HG03103 (cell line): ENCODE data around the gene ADCY5.

Experiments
- ATAC-seq: cut with Tn5 transposase; IDR thresholded peaks from one replicate; pipeline ENCODE4 v1.9.1; 2021; ENCODE audit warnings: low read depth; ENCODE audit not compliant: unreplicated experiment

The ADCY5 gene

DNA sequence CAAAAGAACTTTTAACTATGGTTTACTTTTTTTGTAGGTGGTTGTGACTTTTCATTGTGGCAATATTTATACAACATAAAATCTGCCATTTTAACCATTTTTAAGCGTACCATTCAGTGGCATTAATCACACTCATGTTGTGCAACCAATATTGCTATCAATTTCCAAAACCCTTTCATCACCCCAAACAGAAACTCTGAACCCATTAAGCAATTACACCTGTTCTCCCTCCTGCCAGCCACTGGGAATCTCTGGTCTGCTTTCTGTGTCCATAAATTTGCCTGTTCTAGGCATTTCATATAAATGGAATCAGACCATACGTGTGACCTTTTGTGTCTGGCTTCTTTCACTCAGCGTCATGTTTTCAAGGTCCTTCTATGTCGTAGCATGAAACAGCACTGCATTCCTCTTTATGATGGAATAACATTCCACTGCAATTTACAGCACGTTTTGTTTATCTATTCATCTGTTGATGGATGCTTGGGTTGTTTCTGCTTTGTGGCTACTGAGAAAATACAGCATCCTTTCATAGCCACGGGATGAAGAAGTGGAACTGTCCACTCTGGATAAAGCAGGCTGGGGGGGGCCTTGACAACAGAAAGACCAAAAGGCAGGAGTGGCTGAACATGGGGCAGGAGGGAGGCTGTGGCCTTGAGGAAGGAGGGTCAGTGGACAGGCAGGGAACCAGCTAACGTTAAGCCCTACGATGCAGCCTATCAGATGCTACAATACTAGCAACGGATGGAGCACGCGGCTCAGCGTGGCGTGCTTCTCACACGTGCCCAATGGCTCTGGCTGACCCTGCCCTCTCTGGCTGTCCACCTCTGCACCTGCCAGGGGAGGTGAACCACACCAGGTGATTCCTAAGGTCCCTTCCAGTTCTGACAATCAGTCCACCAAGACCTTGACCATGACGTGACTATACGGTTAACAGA, 136.3 kb downstream of the ADCY5 start:
- ATAC-seq, result no peak

DNA sequence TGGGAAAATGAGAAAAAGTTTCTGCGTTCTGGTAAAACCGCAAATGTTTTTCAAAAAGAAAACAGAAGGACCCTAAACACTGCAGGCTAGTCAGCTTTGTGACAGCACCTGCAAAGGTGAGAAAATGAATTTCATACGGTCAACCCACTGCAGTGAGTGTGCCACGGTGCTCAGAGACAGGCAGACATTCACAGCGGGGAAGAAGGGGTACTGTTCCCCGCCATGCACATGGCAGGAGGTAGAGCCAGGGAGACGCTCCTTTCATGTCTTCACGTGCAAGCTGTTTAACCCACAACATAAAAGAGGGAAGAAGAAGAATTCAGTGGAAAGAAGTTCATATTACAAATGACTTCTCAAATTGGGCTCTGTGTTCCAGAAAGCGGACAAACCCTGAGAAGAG, 137.7 kb downstream of the ADCY5 start:
- no peak for ATAC-seq

DNA sequence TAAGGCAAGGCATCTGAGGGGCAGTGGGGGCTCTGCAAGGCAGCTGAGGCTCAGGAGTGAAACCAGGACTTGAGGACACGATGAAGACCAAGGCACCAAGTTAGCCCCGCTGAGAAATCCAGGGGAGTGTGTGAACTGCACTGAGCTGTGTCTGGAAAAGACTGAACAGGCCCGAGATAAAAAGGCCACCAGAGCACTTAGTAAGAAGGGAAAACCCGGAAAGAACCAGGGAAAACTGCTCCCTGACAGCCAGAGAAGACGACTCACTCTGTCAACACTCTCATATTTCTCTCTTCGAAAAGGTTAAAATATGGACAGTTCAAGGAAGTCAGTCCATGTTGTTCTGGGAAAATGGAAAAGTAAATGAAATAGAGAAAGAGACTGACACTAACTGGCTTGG, 138.1 kb downstream of the ADCY5 start:
- ATAC-seq, result no peak

DNA sequence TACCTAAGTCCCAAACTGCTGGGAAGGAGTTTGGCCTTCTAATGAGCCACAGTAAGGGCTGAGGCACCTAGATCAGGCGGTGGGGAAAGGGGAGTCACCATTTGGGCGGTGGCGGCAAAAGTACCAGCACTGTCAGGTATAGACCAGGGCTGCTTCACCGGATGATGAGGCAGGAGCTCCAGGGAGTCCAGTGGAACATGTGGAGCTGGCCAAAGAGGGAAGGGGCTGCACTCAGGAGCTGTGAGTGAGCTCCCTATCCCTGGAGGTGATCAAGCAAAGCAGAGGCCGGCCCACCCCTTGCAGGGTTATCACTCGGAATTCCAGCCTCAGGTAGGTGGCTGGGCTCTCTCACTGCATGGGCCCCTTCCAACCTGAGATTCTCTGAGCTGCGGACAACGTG, 138.7 kb downstream of the ADCY5 start:
- ATAC-seq, result no peak

DNA sequence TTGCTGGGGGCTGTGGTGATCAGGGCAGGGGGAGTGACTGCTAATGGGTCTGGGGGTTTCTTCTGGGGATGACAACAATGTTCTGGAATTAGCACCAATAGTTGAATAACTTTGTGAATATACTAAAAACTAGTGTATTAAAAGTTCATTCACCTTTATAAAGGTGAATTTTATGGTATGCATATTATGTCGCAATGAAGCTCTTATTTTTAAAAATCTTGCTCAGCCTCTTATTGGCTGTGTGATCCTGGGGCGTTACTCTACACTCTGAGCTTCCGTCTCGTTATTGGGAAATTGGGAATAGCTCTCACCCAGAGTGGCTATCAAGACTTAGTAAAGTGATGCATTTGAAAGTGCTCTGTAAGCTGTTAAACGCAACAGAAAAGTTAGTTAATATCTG, 141.8 kb downstream of the ADCY5 start:
- no peak for ATAC-seq

DNA sequence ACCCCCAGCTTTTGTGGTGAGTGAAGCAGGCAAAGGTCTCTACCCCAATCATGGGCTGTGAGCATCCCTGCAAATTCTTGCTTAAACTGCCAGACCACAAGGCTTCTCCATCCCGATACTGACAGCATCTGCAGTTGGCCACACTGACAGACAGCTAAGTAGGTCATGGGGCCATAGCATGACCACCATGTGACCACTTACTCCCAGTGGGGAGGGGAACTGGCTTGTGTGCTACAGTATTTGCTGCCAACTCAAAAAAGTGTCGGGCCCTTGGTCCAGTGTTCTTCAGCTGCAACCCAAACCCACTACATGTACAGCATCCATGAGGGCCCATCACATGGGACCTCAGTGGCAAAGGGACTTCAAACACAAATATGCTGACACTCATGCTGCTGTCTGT, 143.7 kb downstream of the ADCY5 start:
- ATAC-seq, result no peak

DNA sequence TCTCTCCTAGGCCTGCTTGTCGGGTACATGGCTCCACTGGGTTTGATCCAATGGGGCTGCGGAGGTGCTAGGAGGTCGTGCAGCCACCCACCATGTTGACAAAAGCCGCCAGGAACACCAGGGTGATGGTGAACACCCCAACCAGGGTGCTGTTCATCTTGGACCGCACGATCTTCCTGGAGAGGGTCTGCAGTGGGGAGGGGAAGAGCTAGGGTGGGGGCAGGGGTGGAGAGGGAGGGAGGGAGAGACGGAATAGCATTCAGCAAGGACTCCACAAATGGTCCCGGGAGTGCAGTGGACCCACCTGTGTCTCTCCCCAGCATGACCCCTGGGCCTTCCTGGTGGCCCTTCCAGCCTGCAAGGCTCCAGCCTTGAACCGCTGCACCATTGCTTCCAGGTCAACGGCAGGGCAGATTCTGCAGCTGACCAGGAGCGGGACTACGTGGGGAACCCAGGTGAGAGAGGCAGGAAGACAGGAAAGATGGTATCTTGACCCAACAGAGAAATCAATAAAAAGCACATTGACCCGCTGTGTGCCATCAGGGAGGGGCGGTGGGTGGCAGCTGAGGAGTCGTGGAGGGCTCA, 144.8 kb downstream of the ADCY5 start:
- ATAC-seq, result no peak

DNA sequence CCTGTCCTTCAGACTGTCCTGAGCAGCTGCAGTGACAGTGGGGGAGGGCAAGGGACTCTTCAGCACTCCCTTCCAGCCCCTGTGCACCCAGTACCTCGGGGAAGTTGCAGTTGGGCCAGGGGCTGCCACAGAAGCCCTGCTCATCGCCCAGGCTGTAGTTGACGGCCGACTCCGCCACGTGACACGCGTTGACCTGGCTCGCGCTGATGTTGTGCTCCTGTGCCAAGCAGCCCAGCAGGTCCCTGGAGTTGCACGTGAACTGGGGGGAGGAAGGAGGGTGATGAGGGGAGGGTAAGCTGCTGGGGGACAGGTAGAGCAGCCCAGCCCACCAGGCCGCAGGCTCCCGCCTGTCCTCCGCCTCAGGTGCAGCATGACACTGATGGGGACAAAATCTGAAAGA, 145.9 kb downstream of the ADCY5 start:
- ATAC-seq, result no peak

DNA sequence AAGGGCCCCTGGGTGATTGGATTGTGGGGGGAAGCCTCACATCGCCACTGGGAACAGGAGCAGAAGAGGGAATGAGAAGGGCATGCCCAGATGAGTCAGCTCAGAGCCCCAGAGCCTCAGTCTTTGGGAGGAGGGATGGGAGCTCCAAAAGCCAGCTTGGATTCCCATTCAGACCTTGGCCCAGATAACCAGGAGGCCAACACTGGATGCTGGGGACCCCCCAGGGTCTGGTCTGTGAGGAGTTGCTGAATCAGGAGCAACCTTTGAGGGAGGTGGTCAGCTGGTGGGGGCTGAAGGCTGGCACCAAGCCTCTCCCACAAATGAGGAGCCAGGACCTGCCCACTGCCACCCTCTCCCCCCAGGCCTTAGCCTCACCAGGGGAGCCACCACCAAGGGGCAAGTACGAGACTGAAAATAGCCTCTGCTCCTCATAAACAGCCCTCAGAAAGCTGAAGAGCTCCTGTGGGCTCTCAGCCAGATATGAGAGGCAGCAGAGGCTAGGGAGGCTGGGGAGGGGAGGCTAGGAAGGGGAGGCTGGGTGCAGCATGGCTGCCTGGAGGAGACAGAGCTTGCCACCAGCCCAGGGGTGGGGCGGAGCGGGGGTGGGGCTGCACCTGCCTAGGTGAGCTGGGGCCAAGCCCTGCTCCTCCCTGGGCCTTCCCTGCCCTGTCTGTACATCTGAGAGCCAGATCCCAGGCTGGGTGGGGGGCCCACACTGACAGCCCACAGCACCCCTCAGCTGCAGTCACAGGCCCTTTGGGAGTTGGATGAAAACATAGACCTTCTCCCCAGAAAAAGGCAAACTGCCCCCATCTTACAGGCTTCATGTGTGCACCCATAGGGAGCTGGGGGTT, 147.3 kb downstream of the ADCY5 start:
- ATAC-seq, result no peak

DNA sequence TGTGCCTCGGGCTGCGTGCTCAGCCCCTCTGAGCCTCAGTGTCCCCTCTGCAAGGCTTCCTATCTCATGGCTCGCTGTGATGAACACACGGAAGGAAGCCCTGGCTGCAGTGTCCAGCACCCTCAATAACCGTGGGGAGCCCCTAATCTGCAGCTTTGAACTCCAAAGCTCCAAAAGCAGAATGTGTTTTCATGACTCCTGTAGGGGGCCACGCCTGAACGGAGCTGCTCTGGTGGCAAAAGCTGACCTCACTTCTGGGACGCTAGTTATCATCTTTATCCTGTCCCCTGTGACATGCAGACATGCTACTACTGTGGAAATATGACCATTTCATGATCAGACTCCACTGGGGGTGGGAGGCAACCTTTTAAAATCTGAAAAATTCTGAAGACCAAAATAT, 148.3 kb downstream of the ADCY5 start:
- no peak for ATAC-seq

DNA sequence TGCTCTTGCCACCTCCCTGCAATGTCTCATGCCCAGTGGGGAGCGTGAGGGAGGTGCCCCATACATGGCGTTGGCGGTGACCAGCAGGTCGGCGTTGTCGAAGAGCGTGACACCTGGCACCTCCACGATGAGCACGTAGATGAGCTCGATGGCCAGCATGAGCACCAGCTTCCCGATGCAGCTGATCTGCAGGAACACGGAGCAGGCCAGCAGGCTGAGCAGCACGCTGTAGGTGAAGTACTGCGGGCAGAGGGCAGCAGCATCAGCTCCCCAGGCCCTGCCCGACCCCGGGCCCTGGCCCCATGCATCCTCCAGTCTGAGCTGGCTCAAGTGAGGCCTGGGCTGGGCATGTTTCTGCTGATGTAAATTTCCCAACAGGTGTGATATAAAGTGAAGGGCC, 148.8 kb downstream of the ADCY5 start:
- ATAC-seq, result no peak

DNA sequence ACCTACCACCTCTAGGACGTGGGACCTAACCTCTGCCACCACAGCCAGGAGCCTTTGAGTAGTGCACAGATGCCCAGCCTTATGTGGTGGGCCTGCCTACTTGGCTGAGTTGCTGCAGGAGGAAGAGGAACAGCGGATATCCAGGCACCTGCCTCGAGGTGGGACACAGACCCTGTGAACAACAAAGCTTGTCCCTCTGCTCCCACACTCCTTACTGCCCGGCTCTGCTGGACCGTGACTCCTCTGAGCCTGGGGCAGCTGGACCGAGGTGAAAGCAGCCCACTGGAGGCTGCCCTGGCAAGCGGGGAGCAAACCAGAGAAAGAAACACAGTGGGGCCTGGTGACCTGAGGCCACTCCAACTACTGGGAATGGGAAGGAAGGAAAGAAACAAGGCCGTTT, 149.3 kb downstream of the ADCY5 start:
- no peak for ATAC-seq

DNA sequence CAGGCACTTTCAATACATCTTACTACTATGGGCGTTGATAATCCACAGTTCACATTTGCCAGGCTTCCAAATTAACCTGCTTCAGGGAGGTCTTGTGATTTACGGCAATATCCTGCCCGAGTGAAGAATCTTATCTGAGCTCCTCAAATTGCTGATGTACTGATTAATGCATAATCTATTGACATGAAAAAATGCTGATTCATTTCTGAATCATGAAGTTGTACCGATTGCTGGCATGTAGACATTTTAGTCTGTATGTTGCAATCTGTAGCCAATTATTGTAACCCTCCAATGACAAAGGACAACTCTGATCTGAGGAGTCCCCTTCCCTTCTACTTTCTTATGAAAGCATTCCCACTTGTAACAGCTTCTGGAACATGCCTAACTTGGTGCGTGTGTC, 150.0 kb downstream of the ADCY5 start:
- no peak for ATAC-seq

DNA sequence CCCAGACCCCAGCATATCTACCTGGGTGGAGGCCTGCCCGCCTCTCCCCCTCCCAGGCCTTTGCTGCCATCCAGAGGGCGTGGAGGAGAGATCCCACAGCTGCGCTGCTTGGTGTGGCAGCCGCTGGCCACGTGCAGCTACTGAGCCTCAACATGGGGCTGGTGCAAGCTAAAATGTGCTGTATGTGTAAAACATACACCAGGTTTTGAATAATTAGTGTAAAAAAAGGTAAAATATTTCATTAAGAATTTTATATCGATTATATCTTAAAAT, 151.3 kb downstream of the ADCY5 start:
- no peak for ATAC-seq

DNA sequence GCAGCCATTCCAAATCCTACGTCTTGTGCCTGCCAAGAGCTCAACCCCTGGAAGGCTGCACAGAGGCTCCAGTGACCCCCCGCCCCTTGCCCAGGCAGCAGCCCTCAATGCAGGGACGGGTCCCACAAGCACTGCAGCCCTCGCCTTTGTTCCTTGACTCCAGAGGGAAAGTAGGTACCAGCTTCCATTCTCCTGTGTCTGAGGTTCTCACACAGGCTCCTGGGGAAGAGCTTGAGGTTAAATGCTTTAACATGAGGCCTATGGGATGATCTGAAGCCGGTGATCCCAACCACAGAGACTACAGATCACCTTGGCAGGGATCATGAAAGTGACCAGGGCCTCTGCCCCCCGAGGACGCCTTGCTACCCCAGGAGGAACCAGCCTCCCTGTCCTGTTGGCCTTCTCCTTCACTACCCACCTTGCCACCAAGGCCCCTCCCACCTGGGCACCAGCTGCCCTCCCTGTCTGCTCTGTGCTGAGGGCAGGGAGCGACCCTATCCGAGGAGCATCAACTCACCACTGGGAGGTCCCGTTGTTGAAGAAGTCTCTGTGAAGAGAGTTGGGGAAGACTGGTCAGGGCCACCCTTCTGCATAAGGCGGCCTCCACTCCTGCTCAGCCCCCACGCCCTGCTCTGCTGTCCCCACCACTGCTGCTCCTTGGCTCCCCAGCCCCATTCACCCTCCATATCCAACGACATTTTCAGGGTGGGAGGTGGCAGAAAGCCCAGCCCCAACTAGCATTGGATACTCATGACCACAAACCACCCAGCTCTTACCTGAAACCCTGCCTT, 151.9 kb downstream of the ADCY5 start:
- no peak for ATAC-seq

DNA sequence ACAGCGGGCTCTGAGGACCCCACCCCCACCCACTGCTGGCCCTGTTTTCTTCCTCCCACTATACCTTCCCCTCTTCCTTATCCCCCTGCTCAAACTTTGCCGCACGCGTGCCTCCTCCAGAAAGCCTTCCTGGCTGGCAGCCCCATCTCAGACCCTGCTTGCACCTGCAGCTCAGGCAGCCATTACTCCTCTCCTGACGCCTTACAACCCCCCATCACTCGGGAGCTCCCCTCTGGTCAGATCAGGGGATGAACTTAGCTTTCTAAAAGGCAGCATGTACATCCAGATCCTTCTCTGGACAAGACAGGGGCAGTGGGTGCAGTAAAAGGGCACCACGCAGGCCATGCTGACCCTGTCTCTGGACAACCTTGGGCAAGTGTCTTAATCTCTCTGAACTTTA, 152.6 kb downstream of the ADCY5 start:
- ATAC-seq, result no peak

DNA sequence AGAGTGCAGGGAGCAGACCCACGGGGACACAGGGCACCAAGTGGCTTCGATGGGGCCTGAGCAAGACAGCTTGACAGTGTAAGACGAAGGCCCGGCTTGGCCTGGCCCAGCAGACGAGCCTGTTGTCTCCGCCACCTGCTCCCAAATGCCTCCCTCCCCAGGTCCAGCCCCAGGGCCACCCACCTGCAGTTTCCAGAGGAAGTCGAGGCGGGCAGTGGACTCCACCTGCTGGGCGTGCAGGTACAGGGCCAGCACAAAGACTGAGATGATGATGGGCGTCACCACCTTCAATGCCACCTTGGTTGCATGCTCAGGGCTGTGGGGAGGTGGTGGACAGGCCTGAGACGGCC, 153.0 kb downstream of the ADCY5 start:
- no peak for ATAC-seq

DNA sequence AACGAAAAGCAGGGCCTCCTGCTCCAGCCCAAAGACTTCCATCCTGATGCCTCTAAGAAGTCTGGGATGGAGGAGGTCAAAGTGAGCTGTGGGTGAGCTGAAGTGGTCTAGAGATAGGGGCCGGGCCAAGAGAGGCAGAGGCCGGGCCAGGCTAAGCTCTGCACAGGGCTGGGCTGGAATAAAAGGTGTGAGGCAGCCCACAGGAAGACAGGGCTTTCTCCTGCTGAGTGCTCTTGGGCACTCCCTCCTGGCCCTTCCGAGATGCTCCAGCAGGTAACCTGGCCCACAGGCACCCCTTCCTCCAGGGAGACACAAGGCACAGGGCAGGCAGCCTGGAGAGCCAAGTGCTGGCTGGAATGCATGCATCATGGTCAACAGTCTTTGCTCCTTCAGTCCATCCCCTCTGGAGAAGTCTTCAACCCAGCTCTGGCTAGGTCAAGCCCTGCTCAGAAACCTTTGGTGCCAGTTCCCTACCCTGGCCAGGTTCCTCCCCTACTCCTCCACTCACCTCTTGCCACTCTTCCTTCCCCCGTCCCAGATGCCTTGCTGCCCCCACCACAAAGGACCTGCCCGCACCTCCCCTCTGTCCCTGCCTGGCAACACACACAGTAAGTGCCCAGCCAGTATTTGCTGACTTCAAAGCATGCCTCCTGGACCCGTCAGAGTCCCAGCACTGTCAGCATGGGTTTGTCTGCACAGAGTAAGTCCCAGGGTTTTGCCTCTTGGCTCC, 153.6 kb downstream of the ADCY5 start:
- ATAC-seq, result no peak

DNA sequence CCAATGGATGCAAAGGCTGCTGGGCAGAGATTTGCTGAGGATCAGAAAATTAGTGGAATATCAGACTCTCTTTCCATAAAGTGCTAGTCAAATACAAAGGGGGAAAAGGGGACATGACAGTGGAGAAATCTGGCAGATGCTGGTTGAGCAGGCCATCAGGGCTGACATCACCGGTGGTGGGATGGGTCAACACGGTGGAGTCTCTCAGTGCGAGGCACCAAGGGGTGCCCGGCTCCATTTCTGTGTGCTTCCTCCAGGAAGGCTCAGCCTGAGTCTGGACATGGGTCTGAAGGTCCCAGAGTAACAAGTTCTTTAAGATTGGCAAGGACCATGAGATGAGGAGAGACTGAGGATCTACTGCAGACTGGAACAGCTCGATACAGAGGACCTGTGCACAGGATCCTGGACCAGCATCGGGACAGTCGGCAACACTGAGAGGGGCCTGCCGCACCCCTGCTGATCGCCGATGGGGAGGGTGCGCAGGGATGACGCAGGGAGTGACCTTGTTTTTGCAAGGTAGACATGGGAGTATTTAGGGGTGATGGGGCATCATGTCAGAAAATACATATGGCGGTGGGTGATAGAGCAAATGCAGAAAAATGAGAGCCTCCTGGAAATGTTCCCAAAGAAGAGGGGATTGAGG, 154.5 kb downstream of the ADCY5 start:
- ATAC-seq, result no peak
